Keratinocyte (primary cell): Measurements from ENCODE around the gene KDM3B. TPM values are rescaled to one million over a fixed set of nuclear protein-coding genes. Genes with fewer than 3 reads are reported as not detected.

Experiments
- DNase-seq: peaks from one replicate; pipeline ENCODE4 v3.0.0-alpha.2; 2011; ENCODE audit warnings: low read depth, missing footprints, low spot score
- FAIRE-seq: peaks from 2 replicates; lab custom pipeline; 2011; peaks lifted over from hg19 to GRCh38; lab: Jason Lieb, UNC
- H2AFZ ChIP-seq: 2 replicates; pipeline ENCODE4 v1.6.0; 2012; ENCODE audit warnings: low read length, control low read depth, inconsistent platforms; ENCODE audit not compliant: control insufficient read depth
- H3K27ac ChIP-seq: 2 replicates; pipeline ENCODE4 v1.5.1; 2011; ENCODE audit warnings: low read length; ENCODE audit not compliant: control insufficient read depth, insufficient read depth
- H3K27me3 ChIP-seq: 3 replicates; pipeline ENCODE4 v1.6.0; 2011; ENCODE audit warnings: low read length; ENCODE audit not compliant: control insufficient read depth, insufficient read depth; ENCODE audit errors: extremely low read depth
- H3K36me3 ChIP-seq, 2 experiments: 2 replicates in 1 of 2; 3 replicates in 1 of 2; pipeline ENCODE4 v1.5.1; 2011; ENCODE audit warnings: low read length in 2 of 2, mild to moderate bottlenecking in 1 of 2; ENCODE audit not compliant: control insufficient read depth in 2 of 2, insufficient read depth in 2 of 2; ENCODE audit errors: extremely low read depth in 1 of 2
- H3K4me1 ChIP-seq: 3 replicates; pipeline ENCODE4 v1.5.1; 2011; ENCODE audit warnings: low read length; ENCODE audit not compliant: control insufficient read depth, insufficient read depth; ENCODE audit errors: extremely low read depth
- H3K4me2 ChIP-seq: 3 replicates; pipeline ENCODE4 v1.6.0; 2011; ENCODE audit warnings: low read depth, low read length; ENCODE audit not compliant: control insufficient read depth, insufficient read depth; ENCODE audit errors: extremely low read depth
- H3K4me3 ChIP-seq, 3 experiments: fragments of 200-600 bp in 1 of 3; sonication (generic) in 1 of 3; 2 replicates in 2 of 3; 3 replicates in 1 of 3; pipeline ENCODE4 v1.5.1; 2011 to 2016; ENCODE audit warnings: low read length in 3 of 3, mild to moderate bottlenecking in 3 of 3, control low read depth in 2 of 3, inconsistent platforms in 1 of 3, low read depth in 1 of 3, mixed read lengths in 1 of 3, mixed run types in 1 of 3, moderate library complexity in 1 of 3; ENCODE audit not compliant: control insufficient read depth in 2 of 3, insufficient read depth in 2 of 3; ENCODE audit errors: extremely low read depth in 1 of 3
- H3K79me2 ChIP-seq: 2 replicates; pipeline ENCODE4 v1.6.0; 2012; ENCODE audit warnings: low read length; ENCODE audit not compliant: control insufficient read depth, insufficient read depth
- H3K9ac ChIP-seq: 3 replicates; pipeline ENCODE4 v1.6.0; 2011; ENCODE audit warnings: low read length; ENCODE audit not compliant: control insufficient read depth, insufficient read depth; ENCODE audit errors: extremely low read depth
- H3K9me1 ChIP-seq: 3 replicates; pipeline ENCODE4 v1.6.0; 2011; ENCODE audit warnings: low read length; ENCODE audit not compliant: control insufficient read depth, insufficient read depth; ENCODE audit errors: extremely low read depth
- H3K9me3 ChIP-seq: 2 replicates; pipeline ENCODE4 v1.5.1; 2012; ENCODE audit warnings: low read depth, low read length; ENCODE audit not compliant: control insufficient read depth
- H4K20me1 ChIP-seq: 3 replicates; pipeline ENCODE4 v1.6.0; 2011; ENCODE audit warnings: low read length; ENCODE audit not compliant: control insufficient read depth, insufficient read depth; ENCODE audit errors: extremely low read depth
- CTCF ChIP-seq, 3 experiments: IDR thresholded peaks in 1 of 3; conservative IDR thresholded peaks in 1 of 3; optimal IDR thresholded peaks in 1 of 3; 2 replicates in 2 of 3; 3 replicates in 1 of 3; pipeline versions ENCODE3 to v1.5.1; 2011; ENCODE audit warnings: low read length in 3 of 3, mild to moderate bottlenecking in 3 of 3, moderate library complexity in 2 of 3, control low read depth in 1 of 3, inconsistent platforms in 1 of 3; ENCODE audit not compliant: insufficient read depth in 2 of 3; ENCODE audit errors: extremely low read depth in 1 of 3
- EZH2 ChIP-seq: IDR thresholded peaks from one replicate; pipeline ENCODE4 v1.6.1; 2012; ENCODE audit warnings: inconsistent platforms, mild to moderate bottlenecking, low read length, moderate library complexity
- dilution Hi-C: fragments of 300-500 bp; cut with MboI; formaldehyde crosslinking; loops from one replicate; pipeline ENCODE4 v1.7.0; 2020; ENCODE audit warnings: low sequenced_read_pairs; ENCODE audit not compliant: extremely low pct_ligation_motif_present
- polyA plus RNA-seq, 5 experiments: library from polyadenylated mRNA; depleted of rRNA in 3 of 5; stranded (reverse) in 3 of 5; stranded (forward) in 1 of 5; unstranded in 1 of 5; fragments of >200 nt; gene quantifications; 1 replicate in 1 of 5; 2 replicates in 3 of 5; 3 replicates in 1 of 5; pipeline versions ENCODE4 v1.2.1 to v1.2.3, GENCODE V29; 2011 to 2012; ENCODE audit warnings: missing spikeins in 2 of 5, low read depth in 1 of 5, low replicate concordance in 1 of 5

Gene KDM3B
- polyA plus RNA-seq, 1 donor (not counting 4 experiments of a cell fraction or from before 2014, with no cell fraction given): 28.8 TPM

GRCh38 chr5:138468966-138469539 lies 116.6 kb downstream of the KDM3B start:
- H3K9me3 ChIP-seq: no peaks in the 10 kb centered on the region
- H3K4me3 ChIP-seq: no peak overlapping the region
- DNase-seq (no peak), FAIRE-seq (no peak)
- no peaks in the 10 kb centered on the region for H3K27me3 ChIP-seq
- no peak overlapping the region for H3K4me2 ChIP-seq
- dilution Hi-C loops: no loop called here
- H3K79me2 ChIP-seq: peaks cover 12% of the 10 kb centered on the region
- H3K9me1 ChIP-seq: no peaks in the 10 kb centered on the region
- H4K20me1 ChIP-seq: peaks cover 16% of the 10 kb centered on the region
- no peak overlapping the region for H3K9ac ChIP-seq
- H3K4me1 ChIP-seq: peaks cover 23% of the 10 kb centered on the region
- no peak overlapping the region for H2AFZ ChIP-seq
- no peak for TF ChIP-seq CTCF (optimal IDR thresholded peaks at IDR 0.05 in 1 of 3, IDR thresholded peaks at IDR 0.05 in 1 of 3, conservative IDR thresholded peaks at IDR 0.05 in 1 of 3; ENCODE audit: extremely low read depth in 1 of 3, insufficient read depth in 2 of 3, low read length in 3 of 3)
- TF ChIP-seq EZH2: no peak
- peaks cover 11 to 20% of the 10 kb centered on the region in 2 experiments for H3K36me3 ChIP-seq
- H3K27ac ChIP-seq: no peak overlapping the region

- peaks cover 16% of the 10 kb centered on the region for H4K20me1 ChIP-seq
- no peak overlapping the region for H2AFZ ChIP-seq
- H3K79me2 ChIP-seq: peaks cover 12% of the 10 kb centered on the region
- no peak for TF ChIP-seq EZH2
- no peak for TF ChIP-seq CTCF (optimal IDR thresholded peaks at IDR 0.05 in 1 of 3, IDR thresholded peaks at IDR 0.05 in 1 of 3, conservative IDR thresholded peaks at IDR 0.05 in 1 of 3; ENCODE audit: extremely low read depth in 1 of 3, insufficient read depth in 2 of 3, low read length in 3 of 3)
- H3K4me3 ChIP-seq: no peak overlapping the region
- H3K27me3 ChIP-seq: no peaks in the 10 kb centered on the region
- FAIRE-seq (no peak), DNase-seq (no peak)
- H3K36me3 ChIP-seq: peaks cover 11 to 20% of the 10 kb centered on the region in 2 experiments
- no peaks in the 10 kb centered on the region for H3K9me3 ChIP-seq
- H3K27ac ChIP-seq: no peak overlapping the region
- no peak overlapping the region for H3K4me2 ChIP-seq
- H3K9me1 ChIP-seq: no peaks in the 10 kb centered on the region
- H3K4me1 ChIP-seq: peaks cover 21% of the 10 kb centered on the region
- dilution Hi-C loops: no loop called here
- no peak overlapping the region for H3K9ac ChIP-seq
Observed at GRCh38 chr5:138469540-138470321, 117.2 kb downstream of the KDM3B start.
